Naive B cell (primary cell): Measurements from ENCODE around the gene DENND5B. TPM values are rescaled to one million over a fixed set of nuclear protein-coding genes. Genes with fewer than 3 reads are reported as not detected.
"Not testable (repeated sequence)": the region's sequence is repeated elsewhere in the genome, so short reads cannot be mapped to it uniquely, and the experiment has no call there.

Experiments used
- ATAC-seq, 2 donors: fragments of 150-1000 bp; cut with Tn5 transposase; 2 replicates each; pipeline ENCODE4 v1.10.0; 2021; ENCODE audit warnings: low read depth in 2 of 2, mild to moderate bottlenecking in 2 of 2, moderate library complexity in 2 of 2
- DNase-seq: peaks from one replicate; pipeline ENCODE4 v3.0.0; 2022
- H3K27ac Mint-ChIP-seq, 6 donors: one replicate each; pipeline ENCODE4 v1.8.0; 2020 to 2022; ENCODE audit warnings: mild to moderate bottlenecking in 6 of 6, mixed read lengths in 6 of 6, moderate library complexity in 5 of 6, inconsistent platforms in 2 of 6
- H3K27me3 Mint-ChIP-seq, 3 donors: one replicate each; pipeline ENCODE4 v1.8.0; 2021 to 2022; ENCODE audit warnings: mixed read lengths in 3 of 3, mild to moderate bottlenecking in 1 of 3
- H3K36me3 Mint-ChIP-seq, 2 donors: one replicate each; pipeline ENCODE4 v1.8.0; 2020 to 2022; ENCODE audit warnings: mixed read lengths in 2 of 2, inconsistent platforms in 1 of 2, mild to moderate bottlenecking in 1 of 2
- H3K4me1 Mint-ChIP-seq, 3 donors: one replicate each; pipeline ENCODE4 v1.8.0; 2020 to 2022; ENCODE audit warnings: mixed read lengths in 3 of 3, inconsistent platforms in 1 of 3, mild to moderate bottlenecking in 1 of 3, moderate library complexity in 1 of 3
- H3K4me3 Mint-ChIP-seq, 8 donors: one replicate each; pipeline ENCODE4 v1.8.0; 2020 to 2022; ENCODE audit warnings: mild to moderate bottlenecking in 8 of 8, mixed read lengths in 8 of 8, moderate library complexity in 8 of 8, inconsistent platforms in 2 of 8
- H3K9me3 Mint-ChIP-seq, 7 donors: one replicate each; pipeline ENCODE4 v1.8.0; 2020 to 2022; ENCODE audit warnings: mixed read lengths in 7 of 7, mild to moderate bottlenecking in 5 of 7, inconsistent platforms in 2 of 7, moderate library complexity in 1 of 7
- polyA plus RNA-seq, 6 donors: library from polyadenylated mRNA; unstranded; fragments of 300-500 nt; fragmentation: Illumina TruSeq; gene quantifications; one replicate each; pipeline ENCODE4 v1.2.3, GENCODE V29; 2021; ENCODE audit warnings: low read depth in 6 of 6

Gene DENND5B
- polyA plus RNA-seq, 6 donors from 2014 or later = 13.4 to 41.8 (median 30.5) TPM

- Mint-ChIP-seq H3K27ac (no peak overlapping the region), H3K27me3 (no peaks in the 10 kb centered on the region), H3K36me3 (no peaks in the 10 kb centered on the region), H3K9me3 (peaks cover 0 to 12% (median 5%) of the 10 kb centered on the region in 7 donors), H3K4me1 (peaks cover 32 to 54% (median 51%) of the 10 kb centered on the region in 3 donors), H3K4me3 (no peak overlapping the region)
- no peak for ATAC-seq
- no peak for DNase-seq
Measured at GRCh38 chr12:31507966-31508365, 83.0 kb downstream of the DENND5B start.

- H3K4me1 Mint-ChIP-seq = peaks cover 34 to 59% (median 56%) of the 10 kb centered on the region in 3 donors
- H3K27me3 Mint-ChIP-seq = no peaks in the 10 kb centered on the region
- peak overlapping the region in 1 of 6 donors; percentile 30 for H3K27ac Mint-ChIP-seq
- peak overlapping the region in 1 of 8 donors; percentile 51 for H3K4me3 Mint-ChIP-seq
- no peaks in the 10 kb centered on the region for H3K36me3 Mint-ChIP-seq
- H3K9me3 Mint-ChIP-seq = peaks cover 0 to 12% (median 5%) of the 10 kb centered on the region in 7 donors
- ATAC-seq (no peak), DNase-seq (no peak)
Measured at GRCh38 chr12:31506515-31507306, 84.2 kb downstream of the DENND5B start.

GRCh38 chr12:31504625-31505222 is 86.2 kb downstream of the DENND5B start:
- Mint-ChIP-seq H3K4me3 (no peak overlapping the region), H3K27ac (peak overlapping the region in 3 of 6 donors; percentile 23 to 87 (median 76)), H3K9me3 (peaks cover 0 to 18% (median 9%) of the 10 kb centered on the region in 7 donors), H3K36me3 (no peaks in the 10 kb centered on the region), H3K4me1 (peaks cover 41 to 64% (median 60%) of the 10 kb centered on the region in 3 donors), H3K27me3 (no peaks in the 10 kb centered on the region)
- no peak for ATAC-seq
- no peak for DNase-seq

DNA sequence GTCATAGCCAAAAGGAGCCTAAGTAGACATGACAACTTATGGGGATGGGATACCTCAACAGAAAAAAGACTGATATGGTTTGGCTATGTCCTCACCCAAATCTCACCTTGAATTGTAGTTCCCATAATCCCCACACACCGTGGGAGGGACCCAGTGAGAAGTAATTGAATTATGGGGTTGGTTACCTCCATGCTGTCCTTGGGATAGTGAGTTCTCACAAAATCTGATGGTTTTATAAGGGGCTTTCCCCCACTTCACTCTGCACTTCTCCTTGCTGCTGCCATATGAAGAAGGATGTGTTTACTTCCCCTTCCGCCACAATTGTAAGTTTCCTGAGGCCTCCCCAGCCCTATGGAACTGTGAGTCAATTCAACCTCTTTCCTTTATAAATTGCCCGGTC is 89.9 kb downstream of the DENND5B start:
- Mint-ChIP-seq H3K4me1 (peaks cover 35 to 66% (median 50%) of the 10 kb centered on the region in 3 donors), H3K9me3 (peaks cover 0 to 17% (median 9%) of the 10 kb centered on the region in 7 donors), H3K27ac (peak overlapping the region in 1 of 6 donors; percentile 88), H3K4me3 (peak overlapping the region in 1 of 8 donors; percentile 16)
- H3K27me3 Mint-ChIP-seq, H3K36me3 Mint-ChIP-seq: not testable (repeated sequence)
- ATAC-seq (peak; percentile 43 to 60), DNase-seq (peak; percentile 19)

DNA sequence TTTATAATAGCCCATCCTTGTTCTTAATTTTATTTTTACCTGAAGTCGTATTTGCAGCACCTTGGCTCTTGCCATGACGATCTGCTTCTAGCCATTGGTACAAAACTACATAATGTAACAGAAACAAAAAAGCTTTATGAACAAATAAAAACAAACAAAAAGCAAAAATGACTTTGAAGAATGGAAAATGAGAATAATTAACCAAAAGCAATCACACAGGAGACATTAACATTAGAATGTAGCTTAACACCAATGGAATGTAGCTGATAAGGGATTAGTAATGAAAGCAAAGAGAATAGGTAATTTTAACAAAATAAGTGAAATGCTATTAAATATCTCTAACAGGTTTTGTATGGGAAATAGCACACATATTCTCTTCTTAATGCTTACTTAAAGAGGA is 91.4 kb downstream of the DENND5B start:
- DNase-seq (no peak), ATAC-seq (no peak)
- Mint-ChIP-seq H3K4me1 (peaks cover 38 to 56% (median 52%) of the 10 kb centered on the region in 3 donors), H3K27ac (no peak overlapping the region), H3K36me3 (peaks cover 6 to 12% of the 10 kb centered on the region in 2 donors), H3K9me3 (peaks cover 0 to 8% (median 1%) of the 10 kb centered on the region in 7 donors), H3K4me3 (no peak overlapping the region), H3K27me3 (no peaks in the 10 kb centered on the region)

GRCh38 chr12:31498424-31498823 is 92.5 kb downstream of the DENND5B start:
- no peak for ATAC-seq

DNA sequence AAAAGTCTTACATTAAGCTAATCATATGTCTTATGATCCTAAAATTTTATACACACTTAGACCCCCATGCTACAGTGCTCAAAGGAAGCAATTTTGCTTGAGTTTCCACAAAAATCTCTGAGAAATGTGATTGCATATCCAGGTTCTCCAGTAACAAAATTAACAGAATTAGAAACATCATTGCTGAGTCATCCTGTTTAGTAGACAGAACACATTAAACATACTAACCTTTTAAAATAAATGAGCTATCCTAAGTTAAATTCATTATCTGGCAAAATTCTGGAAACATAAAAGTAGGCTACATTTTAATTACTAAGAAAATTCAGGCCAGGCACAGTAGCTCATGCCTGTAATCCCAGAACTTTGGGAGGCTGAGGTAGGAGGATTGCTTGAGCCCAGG is 94.7 kb downstream of the DENND5B start:
- Mint-ChIP-seq H3K36me3 (peaks cover 16 to 20% of the 10 kb centered on the region in 2 donors), H3K27ac (no peak overlapping the region), H3K4me1 (peaks cover 34 to 42% (median 40%) of the 10 kb centered on the region in 3 donors), H3K9me3 (peaks cover 0 to 7% (median 0%) of the 10 kb centered on the region in 7 donors), H3K27me3 (no peaks in the 10 kb centered on the region), H3K4me3 (no peak overlapping the region)
- ATAC-seq (no peak), DNase-seq (no peak)

More at GRCh38 chr12:31498424-31498823, 92.5 kb downstream of the DENND5B start:
- H3K36me3 Mint-ChIP-seq = peaks cover 16 to 20% of the 10 kb centered on the region in 2 donors
- peak overlapping the region in 1 of 8 donors; percentile 40 for H3K4me3 Mint-ChIP-seq
- peaks cover 40 to 55% (median 53%) of the 10 kb centered on the region in 3 donors for H3K4me1 Mint-ChIP-seq
- H3K9me3 Mint-ChIP-seq = peaks cover 0 to 8% (median 0%) of the 10 kb centered on the region in 7 donors
- H3K27ac Mint-ChIP-seq = peak overlapping the region in 3 of 6 donors; percentile 8 to 86 (median 39)
- H3K27me3 Mint-ChIP-seq = no peaks in the 10 kb centered on the region
- DNase-seq = no peak

DNA sequence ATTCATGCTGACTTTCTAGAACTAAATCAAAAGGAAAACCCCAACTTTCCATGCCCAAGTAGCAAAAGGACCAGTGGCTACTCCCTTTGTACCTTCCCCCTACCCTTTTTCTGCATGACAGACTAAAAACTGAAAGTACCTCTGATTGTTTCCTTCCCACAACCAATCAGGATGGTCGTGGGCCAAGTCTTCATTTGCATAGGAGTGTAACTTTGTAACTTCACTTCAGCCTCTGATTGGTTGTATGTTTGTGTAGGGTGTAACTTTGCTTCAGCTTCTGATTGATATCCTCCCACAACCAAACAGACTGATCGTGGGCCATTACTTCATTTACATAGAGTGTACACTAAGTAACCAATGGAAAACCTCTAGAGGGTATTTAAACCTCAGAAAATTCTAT is 96.5 kb downstream of the DENND5B start:
- H3K36me3 Mint-ChIP-seq = peaks cover 23 to 29% of the 10 kb centered on the region in 2 donors
- H3K4me3 Mint-ChIP-seq = no peak overlapping the region
- peaks cover 29 to 37% (median 34%) of the 10 kb centered on the region in 3 donors for H3K4me1 Mint-ChIP-seq
- DNase-seq = no peak
- no peaks in the 10 kb centered on the region for H3K27me3 Mint-ChIP-seq
- peak overlapping the region in 1 of 6 donors; percentile 62 for H3K27ac Mint-ChIP-seq
- no peak for ATAC-seq
- H3K9me3 Mint-ChIP-seq = no peaks in the 10 kb centered on the region

DNA sequence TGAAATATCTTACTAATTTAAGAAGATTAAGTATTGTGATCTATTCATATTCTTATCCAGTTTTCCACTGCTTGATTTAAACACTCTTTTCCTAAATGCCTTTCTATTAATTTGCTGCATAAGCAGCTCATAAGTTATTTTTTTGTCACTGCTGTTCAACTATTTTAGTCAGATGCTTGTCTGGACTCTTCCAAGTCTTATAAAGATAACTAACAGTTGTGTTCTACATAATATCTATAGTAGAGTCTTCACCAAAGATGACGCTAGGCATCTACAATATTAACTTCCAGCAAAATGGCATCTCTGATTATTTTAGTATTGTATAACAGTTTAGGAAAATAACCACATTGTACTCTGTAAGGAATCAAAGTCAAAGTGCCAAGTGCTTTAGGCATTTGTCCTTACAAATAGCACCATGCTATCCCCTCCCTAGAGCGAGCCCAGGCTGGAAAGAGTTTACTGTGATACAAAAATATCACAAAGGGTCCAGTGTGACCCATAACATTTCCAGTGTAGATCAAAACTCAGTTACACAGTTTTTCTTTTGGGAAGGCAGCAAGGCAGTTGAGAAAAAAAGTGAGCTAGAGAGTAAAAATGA is 98.2 kb downstream of the DENND5B start:
- H3K4me3 Mint-ChIP-seq = no peak overlapping the region
- peaks cover 14 to 30% (median 25%) of the 10 kb centered on the region in 3 donors for H3K4me1 Mint-ChIP-seq
- H3K36me3 Mint-ChIP-seq = peaks cover 31 to 32% of the 10 kb centered on the region in 2 donors
- H3K27ac Mint-ChIP-seq = peak overlapping the region in 3 of 6 donors; percentile 26 to 71 (median 58)
- DNase-seq (no peak), ATAC-seq (no peak)
- no peaks in the 10 kb centered on the region for H3K27me3 Mint-ChIP-seq
- no peaks in the 10 kb centered on the region for H3K9me3 Mint-ChIP-seq

- peaks cover 31 to 32% of the 10 kb centered on the region in 2 donors for H3K36me3 Mint-ChIP-seq
- H3K27me3 Mint-ChIP-seq = no peaks in the 10 kb centered on the region
- H3K4me3 Mint-ChIP-seq = no peak overlapping the region
- ATAC-seq (no peak), DNase-seq (no peak)
- H3K9me3 Mint-ChIP-seq = no peaks in the 10 kb centered on the region
- peak overlapping the region in 1 of 6 donors; percentile 62 for H3K27ac Mint-ChIP-seq
- H3K4me1 Mint-ChIP-seq = peaks cover 9 to 30% (median 25%) of the 10 kb centered on the region in 3 donors
Measured at GRCh38 chr12:31491841-31492598, 98.9 kb downstream of the DENND5B start.

DNA sequence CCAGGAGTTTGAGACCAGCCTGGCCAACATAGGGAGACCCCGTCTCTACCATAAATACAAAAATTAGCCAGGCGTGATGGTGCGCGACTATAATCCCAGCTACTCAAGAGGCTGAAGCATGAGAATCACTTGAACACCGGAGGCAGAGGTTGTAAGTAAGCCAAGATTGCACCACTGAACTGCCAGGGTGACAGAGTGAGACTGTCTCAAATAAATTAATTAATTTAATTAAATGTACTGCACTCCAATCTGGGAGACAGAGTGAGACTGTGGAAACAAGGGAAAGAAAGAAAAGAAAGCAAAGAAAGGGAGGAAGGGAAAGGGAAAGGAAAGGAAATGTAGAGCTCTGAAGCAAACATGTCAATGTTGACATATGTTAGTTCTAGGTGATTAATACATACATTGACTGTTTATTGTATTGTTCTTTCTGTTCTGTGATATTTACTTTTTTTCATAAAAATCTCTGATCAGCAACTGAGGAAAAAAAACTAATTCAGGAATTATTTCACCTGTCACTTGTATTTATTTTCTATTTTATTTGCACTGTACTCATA is 99.6 kb downstream of the DENND5B start:
- Mint-ChIP-seq H3K36me3 (peaks cover 32 to 34% of the 10 kb centered on the region in 2 donors), H3K9me3 (no peaks in the 10 kb centered on the region), H3K27me3 (no peaks in the 10 kb centered on the region), H3K4me3 (no peak overlapping the region), H3K4me1 (peaks cover 10 to 33% (median 25%) of the 10 kb centered on the region in 3 donors), H3K27ac (peak overlapping the region in 2 of 6 donors; percentile 7 to 57)
- DNase-seq = no peak
- no peak for ATAC-seq

DNA sequence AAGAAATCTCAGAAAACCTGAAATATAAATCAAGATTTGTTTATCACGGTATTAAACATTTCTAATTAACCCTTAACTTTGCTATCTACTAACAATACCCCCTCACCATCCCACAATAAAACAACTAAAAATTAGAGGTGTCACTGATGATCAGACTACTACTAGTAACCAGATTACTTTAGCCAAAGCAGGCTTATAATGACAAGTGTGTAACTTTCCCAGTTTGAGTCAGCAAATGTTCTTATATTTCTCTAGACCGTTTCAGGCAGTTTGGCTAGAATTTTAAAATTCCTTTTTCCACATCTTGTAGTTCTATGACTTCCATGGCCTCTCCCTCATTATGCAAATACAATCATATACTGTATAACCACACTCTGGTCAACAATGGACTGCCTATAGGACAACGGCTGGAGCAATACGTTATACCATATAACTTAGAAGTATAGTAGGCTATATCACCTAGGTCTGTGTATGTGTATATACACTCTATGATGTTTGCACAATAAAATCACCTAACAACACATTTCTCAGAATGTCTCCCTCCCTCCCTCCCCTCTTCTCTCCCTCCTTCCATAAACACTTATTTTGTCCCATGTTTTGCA is 102.1 kb downstream of the DENND5B start:
- Mint-ChIP-seq H3K27me3 (no peaks in the 10 kb centered on the region), H3K4me1 (peaks cover 10 to 26% (median 12%) of the 10 kb centered on the region in 3 donors), H3K36me3 (peaks cover 19 to 24% of the 10 kb centered on the region in 2 donors), H3K4me3 (no peak overlapping the region), H3K27ac (peak overlapping the region in 3 of 6 donors; percentile 23 to 94 (median 32)), H3K9me3 (no peaks in the 10 kb centered on the region)
- ATAC-seq (no peak), DNase-seq (no peak)
